ENCODE data around the gene JMJD1C. TPM values are rescaled to one million over a fixed set of nuclear protein-coding genes. Genes with fewer than 3 reads are reported as not detected.

JMJD1C gene
- total and polyA plus RNA-seq, 2 donors (not counting 3 experiments of a cell fraction or from before 2014, with no cell fraction given): 32.1 to 97.1 TPM

GRCh38 chr10:63224241-63224640 is 241.5 kb downstream of the JMJD1C start:
- intact Hi-C loops (cut with micrococcal nuclease) (no loop called here), dilution Hi-C loops (cut with MboI; ENCODE audit: extremely low pct_ligation_motif_present, low sequenced_read_pairs) (loop anchor here (25.0 kb wide), 1 partner anchor 488 kb away; no protein-coding TSS in a partner anchor)
- POLR2A ChIA-PET: no interaction called here
- Histone ChIP-seq H3K79me2 (ENCODE audit: control insufficient read depth, insufficient read depth, low read length) (peaks cover 94% of the 10 kb centered on the region), H3K9me3 (replicated peaks; ENCODE audit: control insufficient read depth, insufficient read depth, low read length) (no peaks in the 10 kb centered on the region), H3K36me3 (ENCODE audit: control insufficient read depth in 2 of 2, extremely low read depth in 1 of 2, insufficient read depth in 2 of 2, low read length in 2 of 2) (no peaks in the 10 kb centered on the region), H3K4me1 (ENCODE audit: control insufficient read depth, extremely low read depth, insufficient read depth, low read length) (peaks cover 4% of the 10 kb centered on the region), H3K27ac (ENCODE audit: insufficient read depth, low read depth, low read length) (no peak overlapping the region), H3K27me3 (ENCODE audit: control insufficient read depth in 2 of 2, insufficient read depth in 2 of 2, low read length in 2 of 2) (no peaks in the 10 kb centered on the region), H4K20me1 (replicated peaks; ENCODE audit: control insufficient read depth, extremely low read depth, insufficient read depth, low read length) (peaks cover 13% of the 10 kb centered on the region), H2AFZ (ENCODE audit: low read depth, low read length) (no peak overlapping the region), H3K4me3 (replicated peaks in 1 of 3; ENCODE audit: insufficient read depth in 1 of 3, low read depth in 1 of 3, low read length in 3 of 3) (no peak overlapping the region), H3K9ac (replicated peaks; ENCODE audit: extremely low read depth, insufficient read depth, low read length) (no peak overlapping the region), H3K4me2 (ENCODE audit: insufficient read depth, low read length) (no peak overlapping the region), H3K9me1 (replicated peaks; ENCODE audit: control insufficient read depth, extremely low read depth, insufficient read depth, low read length) (no peaks in the 10 kb centered on the region)
- BruUV-seq (replicated peaks): no TSS peak
- FAIRE-seq (no peak), DNase-seq (ENCODE audit: low read depth, low spot score) (no peak)
- TF ChIP-seq MYC (IDR thresholded peaks at IDR 0.05; ENCODE audit: low read depth, low read length): no peak
- TF ChIP-seq CTCF (IDR thresholded peaks at IDR 0.05; ENCODE audit: extremely low read depth in 1 of 2, insufficient read depth in 1 of 2, low read depth in 1 of 2, low read length in 2 of 2): no peak
- no peak for TF ChIP-seq GATA2 (IDR thresholded peaks at IDR 0.05; ENCODE audit: insufficient read depth, insufficient read length, low read depth, low read length)
- no peak for TF ChIP-seq MAX (IDR thresholded peaks at IDR 0.05; ENCODE audit: insufficient read depth, insufficient read length)
- no peak for TF ChIP-seq EZH2 (IDR thresholded peaks at IDR 0.05; ENCODE audit: borderline replicate concordance, low read depth, low read length, severe bottlenecking)
- TF ChIP-seq POLR2AphosphoS5 (IDR thresholded peaks at IDR 0.05; ENCODE audit: insufficient read depth, low read depth, low read length): no peak
- TF ChIP-seq FOS (IDR thresholded peaks at IDR 0.05; ENCODE audit: borderline replicate concordance, insufficient read depth, low read length): no peak
- TF ChIP-seq POLR2A (IDR thresholded peaks at IDR 0.05; ENCODE audit: low read depth, low read length): no peak
- no peak for TF ChIP-seq JUN (IDR thresholded peaks at IDR 0.05; ENCODE audit: borderline replicate concordance, insufficient read depth, insufficient read length, low read depth)
- CTCF ChIA-PET: interaction anchor here (1.5 to 2.5 kb wide), 2 partner anchors 8 to 496 kb away, joined by 5 to 12 read pairs; no protein-coding TSS in a partner anchor

All from endothelial cell of umbilical vein (primary cell).